HG03520 (cell line): ENCODE measurements around the gene C15orf39.

Experiments
- ATAC-seq: cut with Tn5 transposase; IDR thresholded peaks from one replicate; pipeline ENCODE4 v1.9.1; 2021; ENCODE audit warnings: mild to moderate bottlenecking, moderate library complexity; ENCODE audit not compliant: unreplicated experiment

Gene C15orf39

DNA sequence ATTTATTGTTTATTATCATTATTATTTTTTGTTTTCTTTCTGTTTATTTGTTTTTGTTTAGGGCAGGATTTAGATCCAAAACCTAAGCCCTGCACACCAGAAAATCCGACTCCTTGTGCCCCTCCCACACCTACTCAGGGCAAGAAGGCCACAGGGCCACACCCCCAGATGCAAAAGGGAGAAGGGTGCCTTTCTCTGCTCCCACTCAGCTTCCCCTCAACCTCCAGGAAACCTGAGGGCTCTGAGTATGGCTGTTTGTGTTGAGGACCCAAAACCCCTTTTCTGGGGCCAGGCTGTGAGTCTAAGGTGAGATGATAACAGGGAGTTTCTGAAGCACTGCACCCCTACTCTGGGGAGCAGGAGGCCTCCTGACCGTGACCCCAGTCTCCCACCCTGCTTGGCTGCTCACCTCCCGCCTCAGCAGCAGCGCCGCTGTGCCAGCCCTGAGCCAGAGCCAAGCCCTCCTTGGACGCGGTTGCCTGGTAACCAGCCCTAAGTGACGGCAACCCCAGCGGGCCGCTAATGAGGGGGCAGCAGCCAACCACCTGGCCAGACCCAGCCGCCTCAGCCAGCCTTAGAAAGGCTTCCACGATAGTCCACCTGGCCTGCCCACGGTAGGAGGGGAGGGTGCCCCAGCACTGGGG is 6.4 kb upstream of the C15orf39 start:
- ATAC-seq = no peak

GRCh38 chr15:75195766-75196241 is 5.9 kb upstream of the C15orf39 start:
- ATAC-seq = no peak

DNA sequence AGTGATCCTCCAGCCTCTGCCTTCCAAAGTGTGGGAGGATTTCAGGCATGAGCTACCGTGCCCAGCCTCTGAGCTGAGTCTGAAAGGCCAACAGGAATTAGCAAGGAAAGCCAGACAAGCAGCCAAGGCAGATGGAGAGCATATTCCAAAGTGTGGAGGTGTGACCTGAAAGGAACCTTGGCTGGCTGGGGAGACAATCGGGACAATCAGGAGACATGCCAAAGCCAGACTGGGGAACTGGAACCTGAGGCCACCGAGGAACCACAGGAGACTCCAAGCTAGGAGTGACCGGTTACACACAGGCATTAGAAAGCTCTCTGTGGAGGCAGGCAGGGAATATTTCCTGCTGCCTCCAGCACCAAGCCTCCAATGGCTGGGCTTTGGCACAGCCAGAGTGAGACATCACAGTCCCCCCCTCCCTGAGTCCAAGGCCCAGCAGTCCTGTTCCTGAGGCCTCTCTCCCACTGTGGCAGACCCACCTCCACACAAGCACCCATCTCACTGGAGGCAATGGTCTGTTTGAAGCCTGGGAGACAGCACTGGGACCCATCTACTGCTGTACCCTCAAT is 4.5 kb upstream of the C15orf39 start:
- no peak for ATAC-seq

DNA sequence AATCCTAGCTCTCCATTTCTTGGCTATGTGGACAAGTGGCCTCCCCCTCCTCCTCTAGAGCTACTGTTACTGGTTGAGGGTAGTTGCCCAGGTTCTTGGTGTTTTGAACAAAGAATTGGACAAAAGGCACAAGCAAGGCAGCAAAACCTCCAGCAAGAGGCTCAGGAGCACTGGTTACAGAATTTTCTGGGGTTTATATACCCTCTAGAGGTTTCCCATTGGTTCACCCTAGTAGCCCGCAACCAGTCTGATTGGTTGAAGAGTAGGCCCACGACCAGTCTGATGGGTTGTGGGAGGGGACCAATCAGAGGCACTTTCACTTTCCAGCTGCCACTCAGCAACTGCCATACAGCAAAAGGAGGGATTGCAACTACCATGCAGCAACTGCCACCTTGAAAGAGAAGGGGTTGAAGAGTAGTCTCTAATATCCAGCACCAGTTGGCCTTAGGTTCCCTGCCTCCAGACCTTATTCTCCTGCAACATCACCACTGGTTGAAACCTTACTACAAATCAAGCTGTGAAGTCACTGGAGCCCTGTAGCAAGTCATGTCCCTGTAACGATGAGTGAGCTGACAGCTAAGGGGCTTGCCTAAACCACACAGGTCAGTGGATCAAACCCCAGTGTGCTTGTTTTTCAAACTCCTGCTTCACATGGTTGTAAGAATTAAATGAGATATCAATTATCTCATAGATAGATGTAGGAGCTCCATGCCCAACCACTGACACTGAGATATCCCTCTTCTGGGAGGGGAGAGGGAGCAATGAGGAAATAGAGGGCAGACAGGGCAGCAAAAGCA is 2.9 kb upstream of the C15orf39 start:
- ATAC-seq = no peak

DNA sequence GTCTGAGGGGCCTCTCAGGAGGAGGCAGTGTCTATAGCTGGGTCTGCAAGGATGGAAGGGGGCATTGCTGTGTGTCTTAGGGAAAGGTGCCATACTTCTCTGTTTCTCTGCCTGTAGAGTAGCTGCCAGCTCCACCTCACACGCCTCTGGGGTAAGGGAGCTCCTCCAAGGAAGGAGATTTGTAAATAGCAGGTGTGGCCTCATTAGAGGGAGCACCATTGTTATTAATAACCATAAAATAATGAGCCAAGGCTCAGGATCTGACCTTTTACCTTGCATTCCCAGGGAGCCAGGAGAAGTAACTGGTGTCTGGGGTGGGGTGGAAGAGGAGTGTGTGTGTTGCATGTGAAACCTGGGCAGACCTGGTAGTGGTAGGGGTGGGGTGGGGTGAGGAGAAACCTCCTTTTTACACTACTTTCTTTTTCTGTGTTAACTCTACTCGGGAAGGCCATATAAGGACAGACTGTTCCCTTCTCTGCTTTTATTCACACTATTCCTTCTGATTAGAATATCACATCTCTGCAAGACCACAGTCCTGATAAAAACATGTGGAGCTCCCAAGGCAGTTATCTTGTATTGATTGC is 2.2 kb upstream of the C15orf39 start:
- ATAC-seq = no peak

GRCh38 chr15:75200391-75200764 is 1.3 kb upstream of the C15orf39 start:
- no peak for ATAC-seq

- ATAC-seq = no peak
These were observed 692 bp upstream of the C15orf39 start for GRCh38 chr15:75200765-75201615.

DNA sequence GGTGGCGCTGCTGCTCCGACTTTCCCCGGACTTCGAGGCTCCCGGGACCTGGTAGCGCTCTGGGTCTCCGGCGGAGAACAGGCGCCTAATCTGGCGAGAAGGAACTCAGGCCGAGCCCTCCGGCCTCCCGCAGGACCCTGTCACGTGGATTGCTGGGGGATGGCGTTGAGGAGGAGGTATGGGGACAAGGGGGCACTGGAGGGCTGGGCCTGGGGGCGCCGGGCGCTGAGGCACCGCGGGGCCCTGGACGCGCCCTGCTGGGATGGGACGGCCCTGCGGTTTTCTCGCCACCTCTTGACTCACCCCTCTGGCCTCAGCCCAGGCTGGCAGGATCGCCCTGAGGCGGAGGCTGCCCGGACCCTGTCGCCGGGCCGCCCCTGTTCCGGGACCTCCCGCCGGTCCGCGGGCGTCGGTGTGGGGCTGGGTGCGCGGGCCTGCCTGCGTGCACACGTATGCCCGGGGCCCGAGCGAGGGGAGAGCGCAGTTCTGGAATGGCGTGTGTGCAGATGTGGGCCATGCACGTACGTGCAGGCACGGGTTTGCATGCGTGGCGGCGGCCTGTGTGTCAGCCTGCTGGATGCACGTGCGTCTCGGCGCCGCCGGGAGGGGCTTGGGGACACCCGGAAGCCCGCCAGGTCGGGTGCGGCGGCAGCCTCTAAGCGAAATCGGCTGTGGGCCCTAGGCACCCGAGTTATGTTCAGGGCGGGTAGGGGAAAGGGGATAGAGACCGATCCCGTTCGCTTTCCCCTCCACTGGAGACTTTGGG is 752 bp downstream of the C15orf39 start:
- peak; percentile 18 for ATAC-seq

DNA sequence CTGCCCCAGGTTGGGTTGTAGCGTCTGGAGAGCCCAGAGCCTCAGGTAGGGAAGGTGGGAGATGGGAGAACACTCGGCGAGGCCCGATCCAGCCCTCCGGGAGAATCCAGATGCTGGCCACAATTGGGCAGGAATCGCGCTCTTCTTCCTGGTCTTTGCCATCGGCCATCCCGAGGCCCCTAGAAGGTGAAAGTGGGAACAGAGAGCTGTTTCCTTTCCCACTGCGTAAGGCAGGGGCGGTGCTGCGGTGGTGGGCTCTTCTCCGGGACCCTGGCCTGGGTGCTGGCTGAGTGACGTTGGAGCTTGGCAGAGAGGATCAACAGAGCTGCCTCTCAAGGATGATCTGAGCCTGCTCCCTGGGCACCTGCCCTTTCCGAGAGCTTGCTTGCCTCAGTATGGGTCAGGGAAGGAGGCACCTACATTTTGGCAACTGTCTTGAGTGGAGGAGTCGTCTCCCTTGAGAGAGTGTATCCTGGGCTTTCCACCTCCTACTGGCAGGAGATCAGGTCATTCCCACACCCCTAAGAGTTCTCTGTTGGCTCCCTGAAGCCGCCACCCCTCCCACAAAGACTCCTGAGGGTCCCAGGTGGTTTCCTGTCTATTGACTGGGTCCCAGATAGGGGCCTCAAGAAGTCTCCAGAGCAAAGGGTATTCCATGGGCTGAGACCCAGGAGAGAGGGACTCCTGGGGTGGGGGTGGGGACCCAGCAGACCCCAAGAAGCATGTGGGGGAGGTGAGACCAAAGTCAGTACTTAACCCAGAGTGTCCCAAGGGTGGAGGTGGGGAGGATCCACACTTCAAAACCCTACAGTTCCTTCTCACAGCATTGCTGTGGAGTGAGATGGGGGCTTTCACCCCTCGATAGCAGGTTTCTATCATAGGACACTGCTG is 1.6 kb downstream of the C15orf39 start:
- ATAC-seq = no peak

- no peak for ATAC-seq
These were observed 2.2 kb downstream of the C15orf39 start for GRCh38 chr15:75203908-75204263.

- ATAC-seq = no peak
These were observed 2.8 kb downstream of the C15orf39 start for GRCh38 chr15:75204340-75205063.

GRCh38 chr15:75205064-75205395 is 3.3 kb downstream of the C15orf39 start:
- no peak for ATAC-seq

DNA sequence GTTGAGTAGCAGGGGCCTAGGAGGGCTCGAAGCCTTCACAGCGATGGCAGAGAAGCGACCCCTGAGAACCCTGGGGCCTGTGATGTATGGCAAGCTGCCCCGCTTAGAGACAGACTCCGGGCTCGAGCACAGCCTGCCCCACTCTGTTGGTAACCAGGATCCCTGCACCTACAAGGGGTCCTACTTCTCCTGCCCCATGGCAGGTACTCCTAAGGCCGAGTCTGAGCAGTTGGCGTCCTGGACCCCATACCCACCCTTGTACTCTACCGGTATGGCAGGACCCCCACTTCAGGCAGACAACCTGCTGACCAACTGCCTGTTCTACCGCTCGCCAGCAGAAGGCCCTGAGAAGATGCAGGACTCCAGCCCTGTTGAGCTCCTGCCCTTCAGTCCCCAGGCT is 4.3 kb downstream of the C15orf39 start:
- no peak for ATAC-seq

DNA sequence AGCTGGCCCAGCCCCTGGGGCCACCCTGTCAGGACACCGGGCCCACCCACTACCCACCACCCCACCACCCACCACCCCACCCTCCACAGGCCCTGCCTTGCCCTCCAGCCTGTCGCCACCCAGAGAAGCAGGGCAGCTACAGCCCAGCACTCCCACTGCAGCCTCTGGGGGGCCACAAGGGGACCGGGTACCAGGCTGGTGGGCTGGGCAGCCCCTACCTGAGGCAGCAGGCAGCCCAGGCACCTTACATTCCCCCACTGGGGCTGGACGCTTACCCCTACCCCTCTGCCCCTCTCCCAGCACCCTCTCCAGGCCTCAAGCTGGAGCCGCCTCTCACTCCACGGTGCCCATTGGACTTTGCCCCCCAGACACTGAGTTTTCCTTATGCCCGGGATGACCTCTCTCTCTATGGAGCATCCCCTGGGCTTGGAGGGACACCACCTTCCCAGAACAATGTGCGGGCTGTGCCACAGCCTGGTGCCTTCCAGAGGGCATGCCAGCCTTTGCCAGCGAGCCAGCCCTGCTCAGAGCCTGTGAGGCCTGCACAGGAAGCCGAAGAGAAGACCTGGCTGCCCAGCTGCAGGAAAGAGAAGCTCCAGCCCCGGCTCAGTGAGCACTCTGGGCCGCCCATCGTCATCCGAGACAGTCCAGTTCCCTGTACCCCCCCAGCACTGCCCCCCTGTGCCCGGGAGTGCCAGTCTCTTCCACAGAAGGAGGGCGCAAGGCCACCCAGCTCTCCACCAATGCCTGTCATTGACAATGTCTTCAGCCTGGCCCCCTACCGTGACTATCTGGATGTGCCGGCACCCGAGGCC is 5.3 kb downstream of the C15orf39 start:
- ATAC-seq = no peak

DNA sequence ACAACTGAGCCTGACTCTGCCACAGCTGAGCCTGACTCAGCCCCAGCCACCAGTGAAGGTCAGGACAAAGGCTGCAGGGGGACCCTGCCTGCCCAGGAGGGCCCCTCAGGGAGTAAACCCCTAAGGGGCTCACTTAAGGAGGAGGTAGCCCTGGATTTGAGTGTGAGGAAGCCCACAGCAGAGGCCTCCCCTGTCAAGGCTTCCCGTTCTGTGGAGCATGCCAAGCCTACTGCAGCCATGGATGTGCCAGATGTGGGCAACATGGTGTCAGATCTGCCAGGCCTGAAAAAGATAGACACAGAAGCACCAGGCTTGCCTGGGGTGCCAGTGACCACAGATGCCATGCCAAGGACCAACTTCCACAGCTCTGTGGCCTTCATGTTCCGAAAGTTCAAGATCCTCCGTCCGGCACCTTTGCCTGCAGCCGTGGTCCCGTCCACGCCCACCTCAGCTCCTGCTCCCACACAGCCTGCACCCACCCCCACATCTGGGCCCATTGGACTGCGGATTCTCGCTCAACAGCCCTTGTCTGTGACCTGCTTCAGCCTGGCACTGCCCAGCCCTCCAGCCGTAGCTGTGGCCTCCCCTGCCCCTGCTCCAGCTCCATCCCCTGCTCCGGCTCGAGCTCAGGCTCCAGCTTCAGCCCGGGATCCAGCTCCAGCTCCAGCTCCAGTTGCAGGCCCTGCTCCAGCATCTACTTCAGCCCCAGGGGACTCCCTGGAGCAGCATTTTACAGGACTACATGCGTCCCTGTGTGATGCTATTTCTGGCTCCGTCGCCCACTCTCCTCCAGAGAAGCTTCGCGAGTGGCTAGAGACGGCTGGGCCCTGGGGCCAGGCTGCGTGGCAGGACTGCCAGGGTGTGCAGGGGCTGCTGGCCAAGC is 6.2 kb downstream of the C15orf39 start:
- no peak for ATAC-seq

- no peak for ATAC-seq
These were observed 7.0 kb downstream of the C15orf39 start for GRCh38 chr15:75208501-75209288.
